NCI-H2107 treated with DMSO at 0.1 percent for 48 hours (cell line): ENCODE data around the gene OSGIN1.

Experiments used
- DNase-seq: peaks from one replicate; lab custom pipeline; 2025; ENCODE audit not compliant: unreplicated experiment; lab: John Stamatoyannopoulos, UW

Gene OSGIN1

DNA sequence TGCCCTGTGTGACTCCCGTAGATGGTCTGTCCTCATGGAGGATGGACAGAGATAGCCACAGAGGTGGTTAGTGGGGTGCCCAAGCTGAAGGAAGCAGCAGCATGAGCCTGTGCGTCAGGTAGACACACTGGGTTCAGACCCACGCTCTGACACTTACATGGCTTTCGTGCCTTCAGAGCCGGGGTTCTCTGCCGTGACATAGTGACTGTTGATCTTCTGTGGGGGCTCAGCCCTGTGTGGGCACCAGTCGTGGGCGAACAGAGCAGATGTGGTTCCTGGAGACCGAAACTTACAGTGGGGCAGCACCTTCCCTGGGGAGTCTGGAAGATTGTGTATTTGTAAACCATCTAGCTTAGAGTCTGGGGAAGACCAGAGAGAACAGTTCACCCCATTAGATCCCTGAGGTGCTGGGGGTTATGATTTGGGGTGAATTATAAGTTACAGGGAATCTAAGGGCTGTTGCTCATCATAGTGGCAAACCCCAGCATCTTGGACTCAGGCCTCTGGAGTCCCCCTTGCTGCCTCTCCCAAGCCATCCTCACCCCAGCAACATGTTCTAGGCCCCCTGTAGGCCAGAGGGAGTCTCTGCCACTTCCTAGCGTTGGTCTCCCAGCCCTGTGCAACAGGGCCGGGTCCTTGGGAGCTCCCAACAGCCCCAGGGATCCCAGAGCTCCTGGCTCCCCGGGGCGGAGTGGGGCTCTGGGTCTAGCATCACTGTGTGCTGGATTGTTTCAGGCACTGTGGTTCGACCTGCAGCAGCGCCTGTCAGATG lies 43.6 kb downstream of the OSGIN1 start:
- DNase-seq = no peak

- DNase-seq = no peak
Observed at GRCh38 chr16:83998091-83998490, 45.1 kb downstream of the OSGIN1 start.

- DNase-seq = no peak
Observed at GRCh38 chr16:84000989-84001642, 48.1 kb downstream of the OSGIN1 start.

GRCh38 chr16:84001726-84002125 lies 48.7 kb downstream of the OSGIN1 start:
- no peak for DNase-seq

DNA sequence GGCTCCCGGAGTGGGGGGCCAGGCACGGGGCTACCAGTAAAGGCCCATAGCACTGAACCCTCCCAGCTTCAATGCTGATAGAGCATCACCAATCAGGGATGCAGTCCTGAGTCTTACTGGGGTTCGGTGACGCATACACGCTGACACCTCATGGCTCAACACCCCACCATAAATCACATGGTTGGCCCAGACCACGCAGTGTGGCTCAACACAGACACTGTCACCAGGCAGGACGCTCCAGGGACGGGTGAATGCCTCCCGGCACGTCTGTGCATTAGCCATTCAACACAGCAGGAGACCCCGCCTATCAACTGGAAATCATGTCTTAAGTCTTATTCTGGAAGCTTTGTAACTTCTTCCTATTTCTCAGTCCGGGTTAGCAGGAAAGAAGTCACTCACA lies 50.0 kb downstream of the OSGIN1 start:
- no peak for DNase-seq

GRCh38 chr16:84004442-84004841 lies 51.4 kb downstream of the OSGIN1 start:
- DNase-seq = no peak

- DNase-seq = no peak
Observed at GRCh38 chr16:84005391-84005790, 52.4 kb downstream of the OSGIN1 start.

DNA sequence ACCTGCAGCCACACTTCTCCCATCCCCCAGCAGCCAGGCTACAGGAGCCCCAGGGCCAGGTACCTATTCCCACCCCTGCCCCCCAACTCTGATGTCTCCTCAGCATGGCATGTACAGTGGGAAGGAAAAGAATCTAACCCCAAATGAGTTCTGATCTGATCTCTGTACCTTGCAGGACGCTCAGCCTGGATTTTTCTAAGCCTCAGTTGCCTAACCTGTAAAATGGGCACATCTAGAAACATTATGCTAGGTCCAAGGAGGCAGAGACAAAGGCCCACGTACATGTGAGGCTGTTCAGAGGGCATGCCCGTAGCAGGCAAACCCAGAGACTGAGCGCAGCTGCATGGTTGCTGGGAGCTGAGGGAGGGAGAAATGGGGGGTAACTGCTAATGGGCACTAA lies 54.5 kb downstream of the OSGIN1 start:
- no peak for DNase-seq

- no peak for DNase-seq
Observed at GRCh38 chr16:84007965-84008364, 54.9 kb downstream of the OSGIN1 start.

DNA sequence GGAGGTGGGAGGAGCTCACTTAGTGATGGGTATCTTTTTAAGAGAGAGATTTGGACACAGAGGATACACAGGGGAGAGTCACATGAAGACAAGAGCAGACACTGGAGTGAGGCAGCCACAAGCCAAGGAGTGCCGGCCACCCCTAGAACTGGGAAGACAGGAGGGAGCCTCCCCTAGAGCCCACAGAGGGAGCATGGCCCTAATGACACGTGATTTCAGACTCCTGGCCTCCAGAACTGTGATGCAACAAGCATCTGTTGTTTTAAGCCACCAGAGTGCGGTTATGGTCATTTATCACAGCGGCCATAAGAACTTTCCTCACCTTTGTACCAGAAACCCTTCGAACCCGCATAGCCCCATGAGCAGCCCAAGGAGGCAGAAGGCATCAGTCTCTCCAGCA lies 56.2 kb downstream of the OSGIN1 start:
- DNase-seq = no peak

DNA sequence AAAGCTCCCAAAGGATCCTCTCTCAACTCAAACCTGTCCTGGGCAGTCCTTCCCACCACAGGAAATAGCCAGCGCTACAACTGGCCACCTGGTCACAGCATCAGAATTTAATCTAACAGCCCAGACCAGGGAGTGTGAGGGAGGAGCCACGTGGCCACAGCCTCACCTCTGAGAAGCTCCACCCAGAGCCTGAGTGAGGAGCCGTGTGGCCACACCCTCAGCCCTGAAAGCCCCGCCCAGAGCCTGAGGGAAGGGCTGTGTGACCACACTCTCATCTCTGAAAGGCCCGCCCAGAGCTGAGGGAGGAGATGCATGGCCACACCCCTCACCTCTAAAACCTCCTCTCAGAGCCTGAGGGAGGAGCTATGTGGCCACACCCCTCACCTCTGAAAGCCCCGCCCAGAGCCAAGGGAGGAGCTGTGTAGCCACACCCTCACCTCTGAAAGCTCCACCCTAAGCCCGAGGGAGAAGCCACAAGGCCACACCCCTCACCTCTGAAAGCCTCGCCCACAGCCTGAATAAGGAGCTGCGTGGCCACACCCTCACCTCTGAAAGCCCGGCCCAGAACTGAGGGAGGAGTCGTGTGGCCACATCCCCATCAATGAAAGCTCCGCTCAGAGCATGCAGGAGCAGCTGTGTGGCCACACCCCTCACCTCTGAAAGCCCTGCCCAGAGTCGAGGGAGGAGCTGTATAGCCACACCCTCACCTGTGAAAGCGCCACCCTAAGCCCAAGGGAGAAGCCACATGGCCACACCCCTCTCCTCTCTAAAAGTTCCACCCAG lies 60.9 kb downstream of the OSGIN1 start:
- peak; percentile 64 for DNase-seq

- DNase-seq = no peak
Observed at GRCh38 chr16:84014570-84015327, 61.7 kb downstream of the OSGIN1 start.

DNA sequence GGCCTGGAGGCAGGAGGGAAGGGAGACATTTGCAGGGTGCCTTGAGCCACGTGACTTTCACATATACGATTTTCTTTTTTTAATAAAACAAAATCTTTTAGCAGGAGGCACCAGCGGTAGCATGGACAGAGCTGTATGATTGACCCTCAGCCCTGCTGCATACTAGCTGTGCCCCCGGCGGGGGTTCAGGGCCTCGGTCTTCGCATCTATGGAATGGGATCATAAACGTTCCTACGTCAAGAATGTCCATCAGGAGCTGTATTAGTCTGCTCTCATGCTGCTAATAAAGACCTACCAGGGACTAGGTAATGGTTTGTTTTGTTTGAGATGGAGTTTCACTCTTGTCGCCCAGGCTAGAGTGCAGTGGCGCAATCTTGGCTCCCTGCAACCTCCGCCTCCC lies 62.4 kb downstream of the OSGIN1 start:
- no peak for DNase-seq
